Epithelial cell of proximal tubule (primary cell): Measurements from ENCODE around the gene ST6GALNAC6. TPM values are rescaled to one million over a fixed set of nuclear protein-coding genes. Genes with fewer than 3 reads are reported as not detected.

Experiments used
- DNase-seq: peaks from one replicate; pipeline ENCODE4 v3.0.0-alpha.2; 2011; ENCODE audit warnings: low read depth
- H3K4me3 ChIP-seq: 2 replicates; pipeline ENCODE4 v1.5.1; 2011; ENCODE audit warnings: low read depth, mild to moderate bottlenecking, low read length
- total RNA-seq: library from RNA; depleted of rRNA; stranded (reverse); fragments of >200 nt; gene quantifications from 2 replicates; pipeline ENCODE4 v1.2.3, GENCODE V29; 2015
- TF ChIP-seq, protein P1 (sequence below): conservative IDR thresholded peaks from 2 replicates; pipeline ENCODE4 v1.5.1; 2012; ENCODE audit warnings: low read depth, mild to moderate bottlenecking, low read length

Gene ST6GALNAC6
- total RNA-seq, 1 donor from 2014 or later, result 23.5 TPM

DNA sequence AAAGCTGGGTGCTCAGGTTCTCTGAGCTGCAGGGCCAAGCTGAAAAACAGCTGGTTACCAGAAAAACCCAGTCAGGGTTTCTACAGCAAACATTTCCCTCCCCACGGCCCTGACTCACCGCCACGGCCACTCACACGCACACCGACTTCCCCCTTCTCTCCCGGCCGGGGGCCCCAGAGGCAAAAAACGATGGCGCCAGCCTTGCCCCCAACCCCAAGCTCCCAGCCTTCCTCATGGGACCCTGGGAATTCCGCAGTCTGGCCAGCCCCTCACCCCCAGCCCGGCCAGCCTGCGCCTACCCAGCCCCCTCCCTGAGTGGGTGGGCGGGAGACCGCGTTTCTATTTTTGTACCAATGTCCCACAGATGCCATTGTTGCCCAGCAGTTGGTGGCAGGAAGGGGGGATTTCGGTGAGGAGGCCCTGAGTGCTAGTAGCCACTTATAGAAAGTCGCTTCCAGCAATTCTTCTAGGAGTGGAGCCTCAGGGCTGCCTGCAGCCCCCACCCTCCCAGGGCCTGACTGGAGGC lies 63.3 kb downstream of the ST6GALNAC6 start:
- H3K4me3 ChIP-seq, result no peak overlapping the region

More for the DNA sequence above, 63.3 kb downstream of the ST6GALNAC6 start:
- no peak for DNase-seq
- TF ChIP-seq, protein P1, sequence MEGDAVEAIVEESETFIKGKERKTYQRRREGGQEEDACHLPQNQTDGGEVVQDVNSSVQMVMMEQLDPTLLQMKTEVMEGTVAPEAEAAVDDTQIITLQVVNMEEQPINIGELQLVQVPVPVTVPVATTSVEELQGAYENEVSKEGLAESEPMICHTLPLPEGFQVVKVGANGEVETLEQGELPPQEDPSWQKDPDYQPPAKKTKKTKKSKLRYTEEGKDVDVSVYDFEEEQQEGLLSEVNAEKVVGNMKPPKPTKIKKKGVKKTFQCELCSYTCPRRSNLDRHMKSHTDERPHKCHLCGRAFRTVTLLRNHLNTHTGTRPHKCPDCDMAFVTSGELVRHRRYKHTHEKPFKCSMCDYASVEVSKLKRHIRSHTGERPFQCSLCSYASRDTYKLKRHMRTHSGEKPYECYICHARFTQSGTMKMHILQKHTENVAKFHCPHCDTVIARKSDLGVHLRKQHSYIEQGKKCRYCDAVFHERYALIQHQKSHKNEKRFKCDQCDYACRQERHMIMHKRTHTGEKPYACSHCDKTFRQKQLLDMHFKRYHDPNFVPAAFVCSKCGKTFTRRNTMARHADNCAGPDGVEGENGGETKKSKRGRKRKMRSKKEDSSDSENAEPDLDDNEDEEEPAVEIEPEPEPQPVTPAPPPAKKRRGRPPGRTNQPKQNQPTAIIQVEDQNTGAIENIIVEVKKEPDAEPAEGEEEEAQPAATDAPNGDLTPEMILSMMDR, result no peak

Other genes starting within 250 kb of the ST6GALNAC6 start
- gene CFAP157, start 192.6 kb downstream of the ST6GALNAC6 start, total RNA-seq, result not detected in 2 replicates
- gene PTRH1, start 183.9 kb downstream of the ST6GALNAC6 start, total RNA-seq, result 46.7 and 47.4 TPM in 2 replicates
- not detected in 2 replicates for gene TTC16, start 183.5 kb downstream of the ST6GALNAC6 start, total RNA-seq
- gene TOR2A, start 164.3 kb downstream of the ST6GALNAC6 start, total RNA-seq, result 13.0 and 15.0 TPM in 2 replicates
- not detected in 2 replicates for gene SH2D3C, start 120.9 kb downstream of the ST6GALNAC6 start, total RNA-seq
- gene CDK9, start 113.6 kb downstream of the ST6GALNAC6 start, total RNA-seq, result 28.4 and 29.5 TPM in 2 replicates
- gene FPGS, start 96.7 kb downstream of the ST6GALNAC6 start, total RNA-seq, result 104 and 132 TPM in 2 replicates
- 5.0 and 10.6 TPM in 2 replicates for gene ENG, start 44.9 kb downstream of the ST6GALNAC6 start, total RNA-seq
- 48.1 and 58.3 TPM in 2 replicates for gene AK1, start 21.9 kb downstream of the ST6GALNAC6 start, total RNA-seq
- gene ST6GALNAC4, start 17.4 kb upstream of the ST6GALNAC6 start, total RNA-seq, result 27.4 and 28.2 TPM in 2 replicates
- gene PIP5KL1, start 31.2 kb upstream of the ST6GALNAC6 start, total RNA-seq, result 0.87 and 6.9 TPM in 2 replicates
- gene DPM2, start 38.3 kb upstream of the ST6GALNAC6 start, total RNA-seq, result 26.2 and 26.5 TPM in 2 replicates
- 3.9 and 5.0 TPM in 2 replicates for gene EEIG1, start 81.4 kb upstream of the ST6GALNAC6 start, total RNA-seq
- gene NAIF1, start 167.7 kb upstream of the ST6GALNAC6 start, total RNA-seq, result 7.0 and 9.0 TPM in 2 replicates
- 7.3 and 12.2 TPM in 2 replicates for gene SLC25A25, start 168.6 kb upstream of the ST6GALNAC6 start, total RNA-seq
- 58.5 and 91.0 TPM in 2 replicates for gene PTGES2, start 228.1 kb upstream of the ST6GALNAC6 start, total RNA-seq
- gene LCN2, start 249.8 kb upstream of the ST6GALNAC6 start, total RNA-seq, result 45.7 and 106 TPM in 2 replicates